Hepatocyte (in vitro differentiated cells): Measurements from ENCODE around the gene TMEM222.

Experiments used
- CTCF ChIP-seq: fragments of 200-600 bp; sonication (generic); IDR thresholded peaks from 2 replicates; pipeline ENCODE4 v1.5.1; 2016; ENCODE audit warnings: antibody characterized with exemption, mild to moderate bottlenecking; ENCODE audit not compliant: poor library complexity
- EZH2 ChIP-seq: fragments of 200-600 bp; sonication (generic); IDR thresholded peaks from 2 replicates; pipeline ENCODE4 v1.6.1; 2016; ENCODE audit warnings: antibody characterized with exemption, mild to moderate bottlenecking, borderline replicate concordance
- EZH2phosphoT487 ChIP-seq: fragments of 200-600 bp; sonication (generic); IDR thresholded peaks from one replicate; pipeline ENCODE4 v1.6.1; 2018; ENCODE audit warnings: antibody characterized with exemption, mild to moderate bottlenecking, low read depth, moderate library complexity; ENCODE audit not compliant: unreplicated experiment, severe bottlenecking

- no peak for TF ChIP-seq EZH2phosphoT487
- no peak for TF ChIP-seq CTCF
- no peak for TF ChIP-seq EZH2
Observed at GRCh38 chr1:27367160-27367650, 45.2 kb downstream of the TMEM222 start.
